DMS153 (cell line): Measurements from ENCODE around the gene INTS1.

Experiments
- DNase-seq: peaks from one replicate; lab custom pipeline; 2025; lab: John Stamatoyannopoulos, UW

Gene INTS1

GRCh38 chr7:1460821-1461645 lies 43.2 kb downstream of the INTS1 start:
- peak; percentile 46 for DNase-seq

GRCh38 chr7:1459920-1460820 lies 44.0 kb downstream of the INTS1 start:
- no peak for DNase-seq

DNA sequence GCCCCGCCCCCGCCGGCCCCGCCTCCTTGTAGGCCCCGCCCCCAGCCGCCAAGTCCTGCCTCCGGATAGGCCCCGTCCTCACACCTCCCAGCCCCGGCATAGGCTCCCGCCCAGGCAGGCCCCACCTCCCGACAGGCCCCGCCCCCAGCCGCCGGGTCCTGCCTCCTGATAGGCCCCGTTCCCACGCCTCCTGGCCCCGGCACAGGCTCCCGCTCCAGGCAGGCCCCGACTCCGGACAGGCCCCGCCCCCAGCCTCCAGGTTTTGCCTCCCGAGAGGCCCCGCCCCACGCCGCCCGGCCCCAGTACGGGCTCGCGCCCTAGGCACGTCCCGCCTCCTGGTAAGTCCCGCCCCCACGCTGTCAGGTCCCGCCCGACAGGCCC lies 44.7 kb downstream of the INTS1 start:
- DNase-seq = peak; percentile 99

DNA sequence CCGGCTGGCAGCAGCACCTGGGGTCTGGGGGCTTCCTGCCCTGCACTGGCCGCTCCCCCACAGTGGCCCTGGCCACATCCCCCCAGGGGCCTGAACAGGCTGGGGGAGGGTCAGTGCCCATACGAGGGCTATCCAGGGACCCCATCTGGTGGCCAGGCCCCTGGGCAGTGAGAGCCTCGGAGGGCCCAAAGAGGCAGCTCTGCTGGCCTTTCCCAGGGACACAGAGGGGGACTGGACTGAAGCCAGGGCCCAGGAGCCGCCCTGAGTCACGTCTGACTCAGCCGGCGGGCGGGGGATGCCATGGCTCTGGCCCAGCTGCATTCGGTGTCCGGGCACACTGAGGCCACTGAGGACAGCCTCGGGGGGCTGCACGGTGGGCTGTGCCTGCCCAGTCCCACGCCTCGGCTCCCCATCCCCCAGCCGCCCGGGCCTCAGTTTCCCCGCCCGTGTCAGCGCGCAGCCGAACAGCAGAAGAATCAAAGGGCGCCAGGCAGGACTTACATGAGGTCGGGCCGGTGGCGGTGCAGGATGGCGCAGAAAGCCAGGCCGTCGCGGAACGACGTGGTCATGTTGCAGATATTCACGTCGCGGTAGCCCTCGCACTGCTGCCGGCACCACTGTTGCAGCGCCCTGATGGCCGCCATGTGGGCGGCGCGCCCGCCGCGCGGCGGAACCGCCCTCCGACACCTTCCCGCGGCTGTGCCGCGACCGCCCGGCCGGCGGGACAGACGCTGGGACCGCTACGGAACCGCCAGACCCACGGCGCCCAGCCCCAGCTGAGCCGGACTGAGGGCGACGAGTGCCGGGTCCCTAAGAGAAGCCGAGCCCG lies 45.3 kb downstream of the INTS1 start, which contains the start of gene MICALL2:
Gene MICALL2 (minus strand): TSS at position 788 of the 829 bp plus-strand sequence. CDS start 144 bp downstream, at position 644.
- DNase-seq = peak; percentile 14

DNA sequence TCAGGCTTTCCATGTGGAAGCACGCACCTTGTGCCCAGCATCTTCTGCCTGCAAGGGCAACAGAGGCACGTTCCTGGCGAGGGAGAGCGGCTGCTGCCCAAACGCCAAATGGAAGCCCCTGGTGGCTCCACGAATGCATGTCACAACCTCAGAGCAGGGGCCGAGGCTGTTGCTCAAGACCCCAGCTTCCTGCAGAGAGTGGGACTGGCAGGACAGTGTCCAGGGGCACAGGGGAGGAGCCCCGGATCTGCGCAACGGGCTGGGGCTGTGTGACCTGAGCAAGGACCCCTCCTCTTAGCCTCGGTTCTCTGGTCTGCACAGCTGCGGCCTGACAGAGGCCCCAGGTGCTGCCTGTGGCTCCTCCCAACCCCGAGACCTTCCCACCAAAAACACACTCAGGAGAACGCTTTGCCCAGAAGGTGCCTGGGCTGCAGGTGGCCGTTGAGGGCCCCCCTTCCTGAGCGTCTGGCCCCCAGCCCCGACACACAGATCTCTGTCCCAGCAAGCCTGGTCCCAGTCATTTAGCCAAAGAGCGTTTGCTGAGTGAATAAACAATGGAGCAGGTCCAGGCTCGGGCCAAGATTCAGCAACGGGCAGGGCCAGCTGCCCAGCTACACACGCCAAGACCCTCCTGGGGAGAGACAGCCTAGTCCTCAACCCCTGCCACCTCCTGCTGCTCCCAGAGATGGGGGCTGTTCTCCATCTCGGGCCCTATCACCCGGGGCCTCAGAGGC lies 46.1 kb downstream of the INTS1 start:
- DNase-seq = no peak

DNA sequence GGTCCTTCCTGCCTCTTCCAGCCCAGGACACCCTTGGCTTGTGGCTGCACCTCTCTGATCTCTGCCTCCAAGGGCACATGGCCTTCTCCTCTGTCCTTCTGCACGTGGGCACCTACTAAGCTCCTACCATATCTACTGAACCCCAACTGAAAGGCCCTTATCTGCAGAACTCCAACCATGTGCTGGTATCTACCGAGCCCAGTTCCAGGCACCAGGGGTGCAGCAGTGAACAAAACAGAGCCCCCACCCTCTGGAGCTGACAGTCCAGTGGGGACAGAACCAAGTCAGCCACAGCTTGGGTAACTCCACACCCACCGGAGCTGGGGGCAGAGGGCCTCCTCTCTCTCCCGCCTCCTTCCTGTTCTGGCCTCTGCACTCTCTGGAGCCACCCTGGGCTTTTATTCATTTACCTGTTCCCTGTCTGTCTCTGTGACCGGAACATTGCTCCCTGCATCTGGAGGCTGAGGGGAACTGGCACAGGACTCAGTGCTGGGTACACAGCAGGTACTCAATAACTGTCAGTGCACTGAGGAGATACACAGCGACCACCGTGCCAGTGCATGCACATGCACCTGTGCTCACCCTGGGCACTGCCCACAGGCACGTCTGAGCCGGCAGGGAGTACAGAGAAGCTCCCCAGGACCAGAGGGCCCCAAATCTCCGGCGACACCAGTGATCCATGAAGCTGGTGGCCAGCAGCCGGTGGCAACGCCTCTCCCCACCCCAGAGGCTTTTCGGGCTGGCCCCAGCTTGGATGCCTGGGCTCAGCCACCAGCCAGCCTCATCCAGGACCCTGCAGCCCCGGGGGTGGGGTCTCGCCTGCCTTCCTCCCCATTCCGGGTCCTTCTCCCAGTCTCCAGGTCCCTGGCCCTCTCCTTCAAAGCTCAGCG lies 46.9 kb downstream of the INTS1 start:
- no peak for DNase-seq

DNA sequence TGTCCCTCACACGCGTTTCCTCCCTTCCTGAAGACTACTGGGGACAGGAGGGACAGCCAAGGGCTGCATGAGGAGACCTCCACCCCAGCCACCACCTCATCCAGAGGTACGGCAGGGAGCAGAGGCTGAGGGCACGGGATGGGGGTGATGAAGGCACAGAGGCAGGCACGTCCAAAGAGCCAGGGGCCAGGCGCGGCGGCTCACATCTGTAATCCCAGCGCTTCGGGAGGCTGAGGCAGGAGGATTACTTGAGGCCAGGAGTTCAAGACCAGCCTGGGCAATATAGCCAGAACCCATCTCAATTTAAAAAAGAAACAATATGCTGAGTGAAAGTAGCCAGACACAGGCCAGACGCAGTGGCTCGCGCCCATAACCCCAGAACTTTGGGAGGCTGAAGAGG lies 48.2 kb downstream of the INTS1 start:
- no peak for DNase-seq

DNA sequence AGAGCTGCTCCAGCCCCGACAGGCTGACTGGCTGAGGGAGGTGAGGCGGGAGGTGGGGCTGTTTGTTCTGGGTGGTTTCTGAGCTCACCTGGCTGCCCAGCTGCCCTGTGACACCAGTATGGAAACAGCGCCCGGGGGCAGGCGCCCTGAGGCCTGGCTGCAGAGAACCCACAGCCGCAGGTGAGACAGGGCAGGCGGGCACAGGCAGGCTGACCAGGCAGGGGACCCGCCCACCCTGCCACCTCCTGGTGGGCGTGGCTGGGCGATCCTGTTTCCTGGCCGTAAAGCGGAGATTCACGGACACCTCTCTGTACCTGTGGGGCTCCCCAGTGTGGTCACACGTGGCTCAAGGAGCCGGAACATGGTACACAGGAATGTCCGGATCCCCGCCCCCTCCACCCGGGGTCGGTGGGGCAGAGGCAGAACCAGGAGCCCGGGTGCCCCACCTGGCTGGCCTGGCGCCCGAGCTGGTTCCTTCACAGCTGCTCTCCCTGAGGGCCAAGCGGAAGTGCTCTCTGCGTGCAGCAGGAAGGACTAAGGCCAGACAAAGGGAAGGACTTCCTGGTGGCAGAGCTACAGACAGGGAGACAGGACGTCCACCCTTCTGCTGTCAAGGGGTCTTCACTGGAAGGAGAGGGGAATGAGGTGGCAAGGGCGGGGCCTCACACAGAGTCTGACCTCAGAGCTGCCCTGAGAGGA lies 48.8 kb downstream of the INTS1 start:
- peak; percentile 87 for DNase-seq

- DNase-seq = no peak
Measured at GRCh38 chr7:1454542-1454941, 49.6 kb downstream of the INTS1 start.

DNA sequence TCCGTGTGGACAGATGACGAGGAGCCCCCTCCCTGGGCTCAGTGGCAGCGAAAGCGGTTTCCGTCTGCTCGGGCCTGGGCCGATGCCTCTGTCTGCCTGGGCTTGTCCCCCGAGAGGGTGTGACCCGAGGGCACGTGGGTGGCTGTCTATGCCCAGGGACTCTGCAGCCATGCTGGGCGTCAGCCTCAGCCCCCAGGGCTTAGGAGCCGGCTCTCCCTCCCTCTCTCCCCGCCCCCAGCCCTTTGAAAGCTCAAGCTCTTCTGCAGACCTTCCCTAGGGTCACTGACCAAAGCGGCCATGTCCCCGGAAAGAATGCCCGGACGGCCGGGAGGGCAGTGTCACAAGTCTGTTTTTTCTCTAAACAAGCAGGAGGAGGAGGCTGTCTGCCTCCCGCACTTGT lies 52.0 kb downstream of the INTS1 start:
- DNase-seq = no peak

- DNase-seq = no peak
Measured at GRCh38 chr7:1450987-1451386, 53.2 kb downstream of the INTS1 start.

DNA sequence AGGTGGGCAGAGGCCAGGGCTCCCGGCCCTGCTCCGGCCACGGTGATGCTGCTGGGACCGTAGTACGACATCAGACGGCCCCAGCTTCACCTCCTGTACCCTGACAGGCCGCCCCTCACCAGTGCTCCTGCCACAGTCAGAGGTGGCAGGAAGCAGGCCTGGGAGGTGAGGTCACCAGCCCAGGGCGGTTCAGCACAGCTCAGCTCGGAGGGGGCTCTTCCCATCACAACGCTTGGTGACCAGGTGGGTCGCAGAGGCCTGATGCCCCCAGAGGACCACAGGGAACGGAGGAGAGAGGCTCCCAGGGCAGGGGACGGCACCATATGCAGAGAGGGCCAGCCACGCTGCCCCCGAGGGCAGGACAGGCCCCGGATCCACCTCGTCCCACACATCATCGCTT lies 53.8 kb downstream of the INTS1 start:
- DNase-seq = no peak

- DNase-seq = no peak
Measured at GRCh38 chr7:1449951-1450350, 54.2 kb downstream of the INTS1 start.

DNA sequence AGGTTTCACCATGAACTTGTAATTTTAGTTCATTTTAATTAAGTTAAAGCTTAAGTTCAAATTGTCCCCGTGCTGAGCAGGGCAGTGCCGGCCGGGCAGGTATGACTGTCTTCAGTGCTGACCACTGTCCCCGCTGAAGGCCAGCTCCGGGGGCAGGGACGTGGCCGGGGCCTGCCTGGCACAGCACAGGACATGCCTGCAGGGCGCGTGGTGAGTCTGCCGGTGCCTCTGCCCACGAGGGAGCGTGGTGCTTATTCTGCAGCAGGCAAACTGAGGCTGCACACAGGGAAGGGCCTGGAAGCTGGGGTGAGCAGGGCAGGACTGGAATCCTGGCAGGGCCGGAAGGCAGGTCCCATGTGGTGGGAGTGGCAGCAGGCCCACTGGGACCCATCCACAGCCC lies 54.7 kb downstream of the INTS1 start:
- DNase-seq = no peak

DNA sequence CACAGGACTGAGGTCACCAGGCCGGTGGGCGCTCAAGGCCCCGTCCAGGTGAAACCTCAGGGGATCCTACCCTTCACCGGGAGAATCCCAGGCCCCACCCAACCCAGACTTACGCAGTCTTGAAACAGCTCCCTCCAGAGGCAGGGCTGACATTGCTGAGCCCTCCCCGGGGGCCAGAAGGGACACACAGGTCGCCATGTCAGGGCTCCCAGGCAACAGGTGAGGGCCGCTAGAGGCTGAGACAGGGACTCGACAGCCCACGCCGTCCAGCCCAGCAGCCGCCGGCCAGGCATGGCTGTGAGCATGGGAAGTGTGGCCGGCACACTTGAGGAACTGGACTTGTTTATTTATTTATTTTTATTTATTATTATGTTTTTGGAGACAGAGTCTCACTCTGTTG lies 55.2 kb downstream of the INTS1 start:
- DNase-seq = no peak

DNA sequence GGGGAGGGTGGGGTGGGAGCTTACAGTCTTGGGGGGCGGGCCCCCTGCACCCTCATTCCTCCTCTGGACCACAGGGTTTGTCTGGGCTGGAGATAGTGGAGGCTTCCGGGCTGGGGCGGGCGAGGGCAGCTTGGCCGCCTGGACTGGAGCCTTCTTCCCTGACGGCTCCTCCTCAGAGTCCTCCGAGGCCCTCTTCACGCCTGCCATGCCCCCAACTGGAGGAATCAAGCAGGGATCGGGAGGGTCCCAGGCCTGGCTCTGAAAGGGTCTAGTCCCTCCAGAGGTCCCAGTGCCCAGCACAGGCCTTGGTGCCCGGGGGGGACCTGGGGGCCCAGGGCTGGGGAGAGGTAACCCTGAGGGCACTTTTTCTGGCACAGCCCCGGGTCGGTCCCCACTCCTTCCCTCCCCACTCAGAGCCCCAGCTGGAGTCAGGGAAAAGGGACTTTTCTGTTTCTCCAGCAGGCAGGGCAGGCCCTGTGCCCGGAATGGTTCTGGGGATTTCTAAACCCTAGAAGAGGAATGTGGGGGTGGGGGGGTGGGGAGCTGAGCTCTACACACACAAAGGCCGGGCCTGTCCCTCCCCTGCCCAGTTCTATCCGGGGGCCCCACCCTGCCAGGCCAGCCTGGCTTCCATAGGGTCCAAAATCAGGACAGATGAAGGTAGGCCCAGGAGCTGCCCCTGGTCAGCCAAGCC lies 56.5 kb downstream of the INTS1 start:
- DNase-seq = no peak

GRCh38 chr7:1447112-1447511 lies 57.1 kb downstream of the INTS1 start:
- DNase-seq = no peak

- peak; percentile 70 for DNase-seq
Measured at GRCh38 chr7:1446620-1447032, 57.6 kb downstream of the INTS1 start.

- peak; percentile 67 for DNase-seq
Measured at GRCh38 chr7:1446026-1446425, 58.2 kb downstream of the INTS1 start.
